GM19463 (cell line): ENCODE data around the gene DCC.

ENCODE experiments used
- ATAC-seq: cut with Tn5 transposase; IDR thresholded peaks from one replicate; pipeline ENCODE4 v1.9.1; 2021; ENCODE audit warnings: mild to moderate bottlenecking, moderate library complexity; ENCODE audit not compliant: unreplicated experiment

The DCC gene

GRCh38 chr18:52766002-52766545 lies 426.1 kb downstream of the DCC start:
- ATAC-seq: no peak

- no peak for ATAC-seq
These were observed 441.1 kb downstream of the DCC start for GRCh38 chr18:52781113-52781512.

DNA sequence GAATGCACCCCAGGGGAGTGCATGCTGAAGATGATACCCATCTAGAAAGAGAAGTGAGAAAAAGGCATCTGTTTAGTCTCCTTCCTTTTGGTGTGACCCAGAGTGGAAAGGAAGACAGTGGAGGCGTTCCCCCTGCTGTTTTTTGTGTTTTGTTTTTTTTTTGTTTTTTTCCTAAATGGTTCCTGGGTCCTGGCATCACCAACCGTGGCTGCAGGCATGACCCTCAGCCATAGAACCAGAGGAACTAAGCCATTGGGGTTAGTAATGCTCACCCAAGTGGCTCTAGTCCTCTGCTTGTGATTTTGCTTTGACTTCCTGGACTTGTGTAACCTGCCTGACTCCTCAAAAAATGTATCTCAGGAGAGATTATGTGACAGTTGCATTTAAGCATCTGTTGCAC lies 451.3 kb downstream of the DCC start:
- ATAC-seq: no peak

GRCh38 chr18:52812834-52813233 lies 472.8 kb downstream of the DCC start:
- ATAC-seq: no peak

- no peak for ATAC-seq
These were observed 473.8 kb downstream of the DCC start for GRCh38 chr18:52813635-52814416.

- no peak for ATAC-seq
These were observed 475.7 kb downstream of the DCC start for GRCh38 chr18:52815651-52816050.

- ATAC-seq: no peak
These were observed 476.1 kb downstream of the DCC start for GRCh38 chr18:52816121-52816520.

DNA sequence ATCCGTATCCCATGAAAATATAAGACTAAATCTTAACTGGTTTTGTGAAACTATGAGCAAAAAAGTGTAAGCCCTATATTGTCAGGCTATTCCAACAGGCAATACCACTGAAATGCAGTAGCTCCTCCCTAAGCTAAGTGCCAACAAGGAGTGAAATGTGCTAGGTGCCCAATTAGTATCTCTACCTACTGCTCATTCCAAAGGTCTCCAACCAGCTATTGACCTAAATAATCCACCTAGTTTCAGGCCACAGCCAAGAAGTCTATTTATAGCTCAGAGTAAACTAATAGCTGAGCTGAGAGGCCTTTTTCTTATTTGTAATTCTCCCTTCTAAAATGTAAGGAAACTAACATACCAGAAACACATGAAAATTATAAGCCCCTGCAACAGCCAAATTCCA lies 482.2 kb downstream of the DCC start:
- ATAC-seq: no peak

DNA sequence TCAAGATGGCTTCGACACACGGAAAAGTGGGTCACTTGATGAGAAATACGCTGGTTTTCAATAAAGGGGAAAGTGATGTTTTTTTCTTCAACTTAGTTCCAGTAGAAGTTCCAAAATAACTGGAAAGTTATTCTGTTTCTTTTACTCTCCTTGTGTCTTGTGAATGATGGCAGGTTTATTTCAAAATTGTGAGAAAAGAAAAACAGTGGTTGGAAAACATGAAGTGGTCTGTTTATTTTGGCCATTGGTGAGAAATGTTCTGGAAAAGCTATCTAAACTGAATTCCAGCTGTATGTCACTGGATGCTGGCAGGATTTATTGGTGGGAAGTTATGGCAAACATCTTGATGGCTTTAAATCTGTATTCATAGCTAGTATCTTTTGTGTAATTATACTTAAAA lies 484.1 kb downstream of the DCC start:
- no peak for ATAC-seq

GRCh38 chr18:52826994-52827393 lies 487.0 kb downstream of the DCC start:
- ATAC-seq: no peak

DNA sequence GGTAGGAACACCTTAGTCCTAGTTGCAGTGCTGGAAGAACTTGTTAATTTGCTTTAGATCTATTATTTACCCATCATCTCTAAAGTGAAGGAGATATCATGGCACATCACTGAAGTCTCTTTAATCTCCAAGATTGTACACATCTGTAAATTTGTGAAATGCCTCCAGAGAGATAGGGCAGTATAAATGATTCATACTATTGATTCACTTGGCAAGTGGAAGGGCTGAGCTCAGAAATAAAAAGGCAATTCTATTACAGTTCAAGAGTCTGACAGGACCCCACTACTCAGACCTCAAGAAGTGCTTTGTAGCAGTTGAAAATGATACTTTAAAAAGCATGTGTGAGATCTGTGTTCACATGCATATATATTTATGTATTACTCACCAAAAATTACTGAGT lies 489.3 kb downstream of the DCC start:
- no peak for ATAC-seq

GRCh38 chr18:52829876-52830405 lies 489.9 kb downstream of the DCC start:
- no peak for ATAC-seq

DNA sequence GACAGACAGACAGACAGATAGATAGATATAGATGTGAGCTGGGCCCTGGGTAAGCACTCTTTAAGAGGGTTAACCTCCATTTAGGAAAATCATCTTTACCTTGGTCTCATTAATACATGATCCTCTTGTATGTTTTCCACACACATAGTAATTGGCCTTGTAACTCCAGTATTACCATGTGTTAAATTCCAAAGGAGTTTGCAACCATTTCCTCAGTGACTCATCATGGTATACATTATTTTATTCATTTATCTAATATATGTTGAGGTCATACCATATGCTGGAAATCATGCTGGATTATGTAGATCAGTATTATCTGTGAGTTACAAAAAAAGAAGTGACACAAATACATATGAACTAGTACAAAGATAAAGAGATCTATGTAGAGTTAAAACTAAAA lies 504.3 kb downstream of the DCC start:
- ATAC-seq: no peak

DNA sequence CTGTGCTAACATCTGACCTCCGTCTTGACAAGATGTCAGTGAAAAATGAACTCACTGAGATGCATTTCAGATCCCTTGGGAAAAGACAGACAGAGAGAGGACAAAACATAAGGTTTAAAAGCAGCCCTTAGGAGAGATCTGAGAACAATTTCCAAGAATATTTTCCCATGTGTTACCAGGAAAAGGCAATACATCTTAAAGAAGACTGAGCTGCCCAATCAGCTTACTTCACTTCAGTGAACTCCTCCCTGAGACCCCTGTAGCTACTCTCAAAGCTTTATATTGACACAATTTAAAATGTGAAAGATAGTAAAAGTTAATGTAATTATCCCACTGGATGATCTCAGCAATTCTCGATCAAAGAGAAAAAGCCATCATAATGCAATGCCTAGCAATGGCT lies 505.0 kb downstream of the DCC start:
- ATAC-seq: no peak

GRCh38 chr18:52850031-52850560 lies 510.1 kb downstream of the DCC start:
- ATAC-seq: no peak

DNA sequence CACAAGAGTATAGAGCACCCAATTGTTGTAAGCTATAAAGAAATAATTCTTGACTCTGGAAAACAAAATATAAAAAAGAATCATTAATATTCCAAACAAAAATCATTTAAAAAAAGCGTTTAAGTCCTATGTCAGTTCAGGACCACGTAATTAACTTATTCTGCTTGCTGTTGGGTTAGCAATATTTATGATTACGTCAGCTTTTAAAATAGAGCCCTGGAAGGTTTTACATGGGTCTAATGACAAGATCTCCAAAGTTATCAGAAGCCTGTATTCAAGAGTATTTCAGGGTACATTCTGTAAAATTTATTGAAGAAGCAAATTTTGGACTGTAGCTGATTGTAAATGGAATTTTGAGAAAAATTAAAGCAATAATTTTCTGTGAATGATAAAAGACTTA lies 521.6 kb downstream of the DCC start:
- ATAC-seq: no peak

DNA sequence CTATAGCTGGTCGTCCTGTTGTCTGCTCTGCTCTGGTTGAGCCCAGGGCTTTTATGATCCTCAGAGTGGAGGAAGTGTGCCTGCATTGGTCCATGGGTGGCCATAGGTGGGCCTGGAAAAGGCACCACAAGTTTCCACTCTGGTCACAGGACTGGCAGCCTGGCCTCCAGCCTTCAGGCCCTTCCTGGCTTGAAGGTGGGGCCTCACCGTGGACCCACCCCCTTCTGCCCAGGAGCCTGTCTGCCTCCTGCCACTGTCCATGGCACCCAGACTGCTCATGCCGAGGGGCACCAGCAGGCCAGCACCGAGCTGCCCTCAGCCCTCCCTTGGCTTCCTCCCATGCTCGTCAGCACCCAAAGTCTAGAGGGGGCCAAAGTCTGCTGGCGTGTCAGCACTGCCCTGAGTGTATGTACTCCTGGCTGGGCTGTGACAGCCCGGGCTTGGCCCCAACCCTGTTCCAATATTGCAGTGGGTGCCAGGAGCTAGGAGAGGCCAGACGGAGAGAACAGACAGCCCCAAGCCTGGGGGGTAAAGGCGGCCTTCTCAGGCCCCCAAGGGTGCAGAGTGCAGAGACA lies 529.4 kb downstream of the DCC start:
- ATAC-seq: no peak

GRCh38 chr18:52869942-52870907 lies 530.2 kb downstream of the DCC start:
- no peak for ATAC-seq

- ATAC-seq: no peak
These were observed 534.8 kb downstream of the DCC start for GRCh38 chr18:52874774-52875173.

DNA sequence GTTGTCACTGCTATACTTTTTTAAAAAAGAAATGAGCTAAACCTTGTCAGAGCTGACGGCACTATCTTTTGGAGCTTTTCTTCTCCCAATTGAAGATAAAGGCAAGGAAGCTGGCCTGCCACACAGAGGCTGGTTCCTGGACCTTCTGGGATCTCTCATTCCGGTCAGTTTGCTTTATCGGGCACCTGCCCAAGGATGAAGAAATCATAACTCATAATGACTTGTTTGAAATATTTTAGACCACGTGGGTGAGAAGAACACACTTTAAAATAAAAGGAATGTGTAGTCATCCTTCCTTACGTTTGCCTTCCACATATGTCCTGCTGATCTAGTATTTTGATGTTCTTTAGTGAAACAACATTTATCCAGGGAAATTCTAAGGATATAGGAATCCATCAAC lies 535.7 kb downstream of the DCC start:
- ATAC-seq: no peak

- no peak for ATAC-seq
These were observed 548.0 kb downstream of the DCC start for GRCh38 chr18:52888014-52888413.
